HEK293 (cell line): ENCODE measurements around the gene LEMD1.
A peak's percentile ranks its signal among the peaks of the same experiment; 100 is the strongest.

ENCODE experiments used
- FEZF1 ChIP-seq: fragments of 450-650 bp; formaldehyde crosslinking; IDR thresholded peaks from 2 replicates; pipeline ENCODE4 v1.5.1; 2016; ENCODE audit warnings: missing biosample characterization, missing genetic modification characterization
- GFI1B ChIP-seq: fragments of 450-650 bp; formaldehyde crosslinking; IDR thresholded peaks from 2 replicates; pipeline ENCODE4 v1.5.1; 2016; ENCODE audit warnings: missing biosample characterization, missing genetic modification characterization
- GLI2 ChIP-seq: fragments of 450-650 bp; formaldehyde crosslinking; IDR thresholded peaks from 2 replicates; pipeline ENCODE4; 2017; ENCODE audit warnings: missing biosample characterization, missing genetic modification characterization, low read depth, borderline replicate concordance
- GLI4 ChIP-seq: fragments of 450-650 bp; formaldehyde crosslinking; IDR thresholded peaks from 2 replicates; pipeline ENCODE4 v1.5.1; 2016; ENCODE audit warnings: missing biosample characterization, missing genetic modification characterization
- GLIS1 ChIP-seq: fragments of 450-650 bp; formaldehyde crosslinking; IDR thresholded peaks from 2 replicates; pipeline ENCODE4 v1.5.1; 2016; ENCODE audit warnings: missing biosample characterization, missing genetic modification characterization
- KLF9 ChIP-seq: fragments of 450-650 bp; formaldehyde crosslinking; IDR thresholded peaks from 2 replicates; pipeline ENCODE4 v1.5.1; 2016; ENCODE audit warnings: missing biosample characterization, missing genetic modification characterization, low read depth
- MEIS1 ChIP-seq: sonication (generic); formaldehyde crosslinking; IDR thresholded peaks from 2 replicates; pipeline ENCODE4 v1.8.1; 2022; ENCODE audit warnings: missing genetic modification reagents, mild to moderate bottlenecking, borderline replicate concordance
- OSR2 ChIP-seq: fragments of 450-650 bp; formaldehyde crosslinking; IDR thresholded peaks from 2 replicates; pipeline ENCODE4 v1.5.1; 2016; ENCODE audit warnings: missing biosample characterization, missing genetic modification characterization
- PRDM1 ChIP-seq: fragments of 450-650 bp; formaldehyde crosslinking; IDR thresholded peaks from 2 replicates; pipeline ENCODE4; 2016; ENCODE audit warnings: missing biosample characterization, missing genetic modification characterization
- PRDM6 ChIP-seq: fragments of 450-650 bp; formaldehyde crosslinking; IDR thresholded peaks from 2 replicates; pipeline ENCODE4 v1.5.1; 2017; ENCODE audit warnings: missing biosample characterization, missing genetic modification characterization
- RBAK ChIP-seq: fragments of 450-650 bp; formaldehyde crosslinking; IDR thresholded peaks from 2 replicates; pipeline ENCODE4 v1.5.1; 2016; ENCODE audit warnings: missing biosample characterization, missing genetic modification characterization
- SALL2 ChIP-seq: fragments of 450-650 bp; formaldehyde crosslinking; IDR thresholded peaks from 2 replicates; pipeline ENCODE4 v1.5.0; 2017; ENCODE audit warnings: missing biosample characterization, mild to moderate bottlenecking, missing genetic modification characterization, borderline replicate concordance
- SCRT1 ChIP-seq: fragments of 450-650 bp; formaldehyde crosslinking; IDR thresholded peaks from 2 replicates; pipeline ENCODE4 v1.5.1; 2016; ENCODE audit warnings: missing biosample characterization, missing genetic modification characterization, borderline replicate concordance
- SP2 ChIP-seq: fragments of 450-650 bp; formaldehyde crosslinking; IDR thresholded peaks from 2 replicates; pipeline ENCODE4 v1.5.1; 2016; ENCODE audit warnings: missing biosample characterization, missing genetic modification characterization
- ZBTB11 ChIP-seq: fragments of 450-650 bp; formaldehyde crosslinking; conservative IDR thresholded peaks from 2 replicates; pipeline ENCODE4 v1.5.1; 2016; ENCODE audit warnings: low read depth, missing biosample characterization, missing genetic modification characterization
- ZBTB44 ChIP-seq: fragments of 450-650 bp; IDR thresholded peaks from 2 replicates; pipeline ENCODE4 v1.5.1; 2018; ENCODE audit warnings: missing biosample characterization, mild to moderate bottlenecking, missing genetic modification characterization
- ZNF157 ChIP-seq: fragments of 450-650 bp; formaldehyde crosslinking; IDR thresholded peaks from 2 replicates; pipeline ENCODE4 v1.5.1; 2016; ENCODE audit warnings: missing biosample characterization, missing genetic modification characterization
- ZNF169 ChIP-seq: fragments of 450-650 bp; formaldehyde crosslinking; IDR thresholded peaks from 2 replicates; pipeline ENCODE4 v1.5.1; 2016; ENCODE audit warnings: missing biosample characterization, missing genetic modification characterization
- ZNF23 ChIP-seq: fragments of 450-650 bp; formaldehyde crosslinking; IDR thresholded peaks from 2 replicates; pipeline ENCODE4 v1.5.1; 2016; ENCODE audit warnings: missing biosample characterization, missing genetic modification characterization, borderline replicate concordance
- ZNF24 ChIP-seq: fragments of 450-650 bp; formaldehyde crosslinking; IDR thresholded peaks from 2 replicates; pipeline ENCODE4 v1.5.1; 2016; ENCODE audit warnings: missing biosample characterization, missing genetic modification characterization
- ZNF341 ChIP-seq: fragments of 450-650 bp; formaldehyde crosslinking; IDR thresholded peaks from 2 replicates; pipeline ENCODE4; 2016; ENCODE audit warnings: low read depth, missing biosample characterization, missing genetic modification characterization
- ZNF558 ChIP-seq: fragments of 450-650 bp; formaldehyde crosslinking; IDR thresholded peaks from 2 replicates; pipeline ENCODE4 v1.5.1; 2016; ENCODE audit warnings: missing biosample characterization, missing genetic modification characterization
- ZNF561 ChIP-seq: fragments of 450-650 bp; IDR thresholded peaks from 2 replicates; pipeline ENCODE4 v1.5.1; 2018; ENCODE audit warnings: missing biosample characterization, missing genetic modification characterization, borderline replicate concordance
- ZNF585B ChIP-seq: fragments of 450-650 bp; formaldehyde crosslinking; IDR thresholded peaks from 2 replicates; pipeline ENCODE4 v1.5.1; 2016; ENCODE audit warnings: missing biosample characterization, missing genetic modification characterization
- ZNF660 ChIP-seq: fragments of 450-650 bp; IDR thresholded peaks from 2 replicates; pipeline ENCODE4 v1.5.1; 2018; ENCODE audit warnings: missing biosample characterization, mild to moderate bottlenecking, missing genetic modification characterization
- ZNF777 ChIP-seq: fragments of 450-650 bp; formaldehyde crosslinking; IDR thresholded peaks from 2 replicates; pipeline ENCODE4 v1.5.1; 2017; ENCODE audit warnings: missing biosample characterization, missing genetic modification characterization, borderline replicate concordance
- TF ChIP-seq, protein P1 (sequence below): fragments of 450-650 bp; formaldehyde crosslinking; IDR thresholded peaks from 2 replicates; pipeline ENCODE4 v1.5.1; 2016; ENCODE audit warnings: missing biosample characterization, missing genetic modification characterization
- TF ChIP-seq, protein P2 (sequence below): sonication (generic); formaldehyde crosslinking; IDR thresholded peaks from 2 replicates; pipeline ENCODE4 v1.8.1; 2022; ENCODE audit warnings: mild to moderate bottlenecking, moderate library complexity, missing genetic modification reagents
- TF ChIP-seq, protein P3 (sequence below): fragments of 450-650 bp; formaldehyde crosslinking; IDR thresholded peaks from 2 replicates; pipeline ENCODE4 v1.5.1; 2017; ENCODE audit warnings: missing biosample characterization, missing genetic modification characterization

The LEMD1 gene

GRCh38 chr1:205434738-205435137, 12.9 kb upstream of the LEMD1 start (continued):
- TF ChIP-seq GLIS1 (tag by site-specific recombination) (0 out of 2 replicates have a peak, but pooled peaks have one; percentile 16), ZBTB11 (tag by site-specific recombination) (no peak), ZNF660 (tag by site-specific recombination) (no peak), ZNF157 (tag by site-specific recombination) (no peak), KLF9 (no peak), PRDM1 (tag by site-specific recombination) (no peak), MEIS1 (CRISPR knock-in tag) (no peak), RBAK (tag by site-specific recombination) (no peak), ZNF777 (no peak), OSR2 (peak; percentile 97), SALL2 (tag by site-specific recombination) (no peak), ZNF558 (tag by site-specific recombination) (no peak), SCRT1 (tag by site-specific recombination) (no peak), ZNF23 (tag by site-specific recombination) (no peak), ZNF341 (tag by site-specific recombination) (peak; percentile 75), FEZF1 (tag by site-specific recombination) (peak; percentile 69), ZBTB44 (tag by site-specific recombination) (peak; percentile 97), GLI2 (tag by site-specific recombination) (no peak), GFI1B (tag by site-specific recombination) (no peak), ZNF561 (tag by site-specific recombination) (no peak), PRDM6 (tag by site-specific recombination) (peak; percentile 65), ZNF169 (tag by site-specific recombination) (no peak), GLI4 (tag by site-specific recombination) (no peak), ZNF585B (no peak), ZNF24 (no peak), SP2 (no peak)
- TF ChIP-seq, protein P1, sequence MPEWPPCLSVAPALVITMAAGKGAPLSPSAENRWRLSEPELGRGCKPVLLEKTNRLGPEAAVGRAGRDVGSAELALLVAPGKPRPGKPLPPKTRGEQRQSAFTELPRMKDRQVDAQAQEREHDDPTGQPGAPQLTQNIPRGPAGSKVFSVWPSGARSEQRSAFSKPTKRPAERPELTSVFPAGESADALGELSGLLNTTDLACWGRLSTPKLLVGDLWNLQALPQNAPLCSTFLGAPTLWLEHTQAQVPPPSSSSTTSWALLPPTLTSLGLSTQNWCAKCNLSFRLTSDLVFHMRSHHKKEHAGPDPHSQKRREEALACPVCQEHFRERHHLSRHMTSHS (tag by site-specific recombination), result no peak
- TF ChIP-seq, protein P2, sequence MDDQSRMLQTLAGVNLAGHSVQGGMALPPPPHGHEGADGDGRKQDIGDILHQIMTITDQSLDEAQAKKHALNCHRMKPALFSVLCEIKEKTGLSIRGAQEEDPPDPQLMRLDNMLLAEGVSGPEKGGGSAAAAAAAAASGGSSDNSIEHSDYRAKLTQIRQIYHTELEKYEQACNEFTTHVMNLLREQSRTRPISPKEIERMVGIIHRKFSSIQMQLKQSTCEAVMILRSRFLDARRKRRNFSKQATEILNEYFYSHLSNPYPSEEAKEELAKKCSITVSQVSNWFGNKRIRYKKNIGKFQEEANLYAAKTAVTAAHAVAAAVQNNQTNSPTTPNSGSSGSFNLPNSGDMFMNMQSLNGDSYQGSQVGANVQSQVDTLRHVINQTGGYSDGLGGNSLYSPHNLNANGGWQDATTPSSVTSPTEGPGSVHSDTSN (CRISPR knock-in tag), result no peak
- TF ChIP-seq, protein P3, sequence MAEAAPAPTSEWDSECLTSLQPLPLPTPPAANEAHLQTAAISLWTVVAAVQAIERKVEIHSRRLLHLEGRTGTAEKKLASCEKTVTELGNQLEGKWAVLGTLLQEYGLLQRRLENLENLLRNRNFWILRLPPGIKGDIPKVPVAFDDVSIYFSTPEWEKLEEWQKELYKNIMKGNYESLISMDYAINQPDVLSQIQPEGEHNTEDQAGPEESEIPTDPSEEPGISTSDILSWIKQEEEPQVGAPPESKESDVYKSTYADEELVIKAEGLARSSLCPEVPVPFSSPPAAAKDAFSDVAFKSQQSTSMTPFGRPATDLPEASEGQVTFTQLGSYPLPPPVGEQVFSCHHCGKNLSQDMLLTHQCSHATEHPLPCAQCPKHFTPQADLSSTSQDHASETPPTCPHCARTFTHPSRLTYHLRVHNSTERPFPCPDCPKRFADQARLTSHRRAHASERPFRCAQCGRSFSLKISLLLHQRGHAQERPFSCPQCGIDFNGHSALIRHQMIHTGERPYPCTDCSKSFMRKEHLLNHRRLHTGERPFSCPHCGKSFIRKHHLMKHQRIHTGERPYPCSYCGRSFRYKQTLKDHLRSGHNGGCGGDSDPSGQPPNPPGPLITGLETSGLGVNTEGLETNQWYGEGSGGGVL, result no peak
